PC-3 (cell line): ENCODE measurements around the gene PDLIM4.
A peak's percentile ranks its signal among the peaks of the same experiment; 100 is the strongest.

ENCODE experiments used
- EZH2phosphoT487 ChIP-seq: fragments of 300-600 bp; sonication (generic); IDR thresholded peaks from 2 replicates; pipeline ENCODE4 v1.6.1; 2018; ENCODE audit warnings: mild to moderate bottlenecking, antibody characterized with exemption, low read length, borderline replicate concordance
- TF ChIP-seq, protein P1 (sequence below): fragments of 300-600 bp; sonication (generic); conservative IDR thresholded peaks from 2 replicates; pipeline ENCODE4 v1.5.1; 2017; ENCODE audit warnings: antibody characterized with exemption, low read depth, mild to moderate bottlenecking, low read length

DNA sequence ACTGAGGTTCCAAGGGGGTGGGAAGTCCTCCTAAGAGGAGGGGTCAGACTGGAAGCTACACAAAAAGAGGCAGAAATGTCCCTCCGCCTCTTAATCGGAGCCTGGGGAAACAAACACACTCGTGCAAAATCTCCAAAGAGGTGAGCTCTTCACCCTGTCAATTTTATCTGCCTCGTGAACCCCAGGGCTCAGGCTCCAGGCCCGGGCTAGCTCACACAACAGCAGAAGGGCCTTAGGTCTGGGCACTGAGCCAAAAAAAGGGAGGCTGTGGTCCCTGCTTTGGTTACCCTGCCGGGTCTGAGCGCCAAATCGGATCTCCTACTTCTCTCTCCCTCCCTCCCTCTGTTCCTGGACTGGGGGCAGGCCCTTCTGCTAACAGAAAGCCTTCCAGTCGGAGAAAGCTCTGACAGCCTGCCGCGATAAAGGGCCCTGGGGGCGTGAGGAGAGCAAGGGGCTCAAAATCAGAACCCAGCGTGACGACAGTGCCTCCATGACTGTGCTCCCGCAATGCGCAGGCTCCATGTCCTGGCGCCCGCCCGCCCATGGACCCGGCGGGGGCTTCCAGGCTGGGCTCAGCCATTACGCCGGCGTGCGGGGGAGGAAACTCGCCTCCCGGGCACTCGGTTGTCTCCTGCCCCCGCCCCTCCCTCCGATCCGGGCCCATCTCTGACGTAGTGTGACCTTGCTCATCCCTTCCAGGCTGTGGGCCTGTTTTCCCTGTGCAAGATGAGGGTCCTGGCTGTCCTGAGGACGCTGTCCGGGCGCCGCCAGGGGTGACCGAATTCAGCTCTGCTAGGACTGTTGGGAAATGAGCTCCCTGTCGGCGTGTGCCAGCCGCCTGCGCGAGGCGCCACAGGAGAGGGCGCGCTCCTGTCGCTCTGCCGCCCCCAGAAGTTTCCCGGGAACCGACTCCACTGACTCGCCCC, 35.8 kb downstream of the PDLIM4 start:
- TF ChIP-seq, protein P1, sequence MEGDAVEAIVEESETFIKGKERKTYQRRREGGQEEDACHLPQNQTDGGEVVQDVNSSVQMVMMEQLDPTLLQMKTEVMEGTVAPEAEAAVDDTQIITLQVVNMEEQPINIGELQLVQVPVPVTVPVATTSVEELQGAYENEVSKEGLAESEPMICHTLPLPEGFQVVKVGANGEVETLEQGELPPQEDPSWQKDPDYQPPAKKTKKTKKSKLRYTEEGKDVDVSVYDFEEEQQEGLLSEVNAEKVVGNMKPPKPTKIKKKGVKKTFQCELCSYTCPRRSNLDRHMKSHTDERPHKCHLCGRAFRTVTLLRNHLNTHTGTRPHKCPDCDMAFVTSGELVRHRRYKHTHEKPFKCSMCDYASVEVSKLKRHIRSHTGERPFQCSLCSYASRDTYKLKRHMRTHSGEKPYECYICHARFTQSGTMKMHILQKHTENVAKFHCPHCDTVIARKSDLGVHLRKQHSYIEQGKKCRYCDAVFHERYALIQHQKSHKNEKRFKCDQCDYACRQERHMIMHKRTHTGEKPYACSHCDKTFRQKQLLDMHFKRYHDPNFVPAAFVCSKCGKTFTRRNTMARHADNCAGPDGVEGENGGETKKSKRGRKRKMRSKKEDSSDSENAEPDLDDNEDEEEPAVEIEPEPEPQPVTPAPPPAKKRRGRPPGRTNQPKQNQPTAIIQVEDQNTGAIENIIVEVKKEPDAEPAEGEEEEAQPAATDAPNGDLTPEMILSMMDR: peak; percentile 31; the same call in 1 of the 2 replicates
- TF ChIP-seq EZH2phosphoT487: no peak
